ENCODE data around the gene ARNT2.

- no peak for TF ChIP-seq CTCF (conservative IDR thresholded peaks at IDR 0.05; ENCODE audit: low read length)
- TF ChIP-seq EZH2phosphoT487 (IDR thresholded peaks at IDR 0.05; ENCODE audit: borderline replicate concordance, low read depth, low read length), result no peak
Measured at GRCh38 chr15:80570553-80570952, 166.4 kb downstream of the ARNT2 start.

Measured in OCI-LY7 (cell line).